Smooth muscle cell (in vitro differentiated cells): ENCODE results near the gene PLEKHH3. TPM values are rescaled to one million over a fixed set of nuclear protein-coding genes. Genes with fewer than 3 reads are reported as not detected.

Source experiments
- DNase-seq: peaks from one replicate; lab custom pipeline; 2025; ENCODE audit not compliant: unreplicated experiment; lab: John Stamatoyannopoulos, UW
- H2AFZ ChIP-seq: fragments of 200-600 bp; sonication (generic); 2 replicates; pipeline ENCODE4 v1.6.0; 2016; ENCODE audit warnings: antibody characterized with exemption, low read depth, mild to moderate bottlenecking
- H3F3A ChIP-seq: fragments of 200-600 bp; sonication (generic); 2 replicates; pipeline ENCODE4 v1.6.0; 2017; ENCODE audit warnings: antibody characterized with exemption, low read depth
- H3K27ac ChIP-seq: fragments of 200-600 bp; sonication (generic); 2 replicates; pipeline ENCODE4 v1.5.1; 2016; ENCODE audit warnings: low read depth, mild to moderate bottlenecking
- H3K27me3 ChIP-seq: fragments of 200-600 bp; sonication (generic); 2 replicates; pipeline ENCODE4 v1.6.1; 2016; ENCODE audit warnings: low read depth, mild to moderate bottlenecking
- H3K36me3 ChIP-seq: fragments of 200-600 bp; sonication (generic); 2 replicates; pipeline ENCODE4 v1.5.1; 2016; ENCODE audit warnings: low read depth
- H3K4me1 ChIP-seq: fragments of 200-600 bp; sonication (generic); 2 replicates; pipeline ENCODE4 v1.5.1; 2016; ENCODE audit warnings: low read depth
- H3K4me2 ChIP-seq: fragments of 200-600 bp; sonication (generic); 2 replicates; pipeline ENCODE4 v1.6.0; 2016; ENCODE audit warnings: mild to moderate bottlenecking
- H3K4me3 ChIP-seq: fragments of 200-600 bp; sonication (generic); 2 replicates; pipeline ENCODE4 v1.5.1; 2016; ENCODE audit warnings: mild to moderate bottlenecking
- H3K79me2 ChIP-seq: fragments of 200-600 bp; sonication (generic); 2 replicates; pipeline ENCODE4 v1.6.0; 2016; ENCODE audit warnings: low read depth, mild to moderate bottlenecking
- H3K9ac ChIP-seq: fragments of 200-600 bp; sonication (generic); 2 replicates; pipeline ENCODE4 v1.6.0; 2016; ENCODE audit warnings: low read depth
- H3K9me3 ChIP-seq: fragments of 200-600 bp; sonication (generic); replicated peaks from 2 replicates; pipeline ENCODE4 v1.5.1; 2016; ENCODE audit warnings: low read depth
- H4K20me1 ChIP-seq: fragments of 200-600 bp; sonication (generic); 2 replicates; pipeline ENCODE4 v1.6.0; 2016; ENCODE audit warnings: low read depth
- CTCF ChIP-seq: fragments of 200-600 bp; sonication (generic); IDR thresholded peaks from 2 replicates; pipeline ENCODE4 v1.5.1; 2017; ENCODE audit warnings: borderline replicate concordance, mild to moderate bottlenecking, antibody characterized with exemption; ENCODE audit not compliant: insufficient read depth, poor library complexity, severe bottlenecking
- WGBS: methylation state at CpG from one replicate; pipeline ENCODE4 v1.1.7; 2016; ENCODE audit warnings: low lambda C conversion rate; 5-methylcytosine and 5-hydroxymethylcytosine counted together
- polyA plus RNA-seq: library from polyadenylated mRNA; unstranded; fragments of >200 nt; fragmentation: Nextera tagmentation; extraction: Ambion mirVana; gene quantifications from 2 replicates; pipeline ENCODE4 v1.2.1, GENCODE V29; 2016
- total RNA-seq: library from RNA; depleted of rRNA; stranded (reverse); fragments of >200 nt; gene quantifications from 2 replicates; pipeline ENCODE4 v1.2.3, GENCODE V29; 2014

Gene PLEKHH3
- total and polyA plus RNA-seq, 2 experiments from 2014 or later, result 5.0 to 23.7 TPM

GRCh38 chr17:42681976-42682721, 5.4 kb upstream of the PLEKHH3 start, which contains the start of gene CNTNAP1:
Gene CNTNAP1, plus strand, starts transcription at chr17:42682531. Its CDS starts 299 bp downstream, at chr17:42682830.
- H3K9ac ChIP-seq, result peak within 1 kb of the TSS; percentile 7
- H3K36me3 ChIP-seq, result no peaks in the 10 kb centered on the region
- peaks cover 22% of the 10 kb centered on the region for H3F3A ChIP-seq
- H4K20me1 ChIP-seq, result peaks cover 7% of the 10 kb centered on the region
- peak within 1 kb of the TSS; percentile 22 for H2AFZ ChIP-seq
- H3K4me2 ChIP-seq, result peak within 1 kb of the TSS; percentile 86
- no peaks in the 10 kb centered on the region for H3K9me3 ChIP-seq
- no peaks in the 10 kb centered on the region for H3K79me2 ChIP-seq
- H3K27ac ChIP-seq, result peak within 1 kb of the TSS; percentile 32
- peak within 1 kb of the TSS; percentile 54 for H3K4me3 ChIP-seq
- no peaks in the 10 kb centered on the region for H3K27me3 ChIP-seq
- 14% methylated on average over 19 of the region's 22 CpGs for WGBS
- peak; percentile 64 for DNase-seq
- H3K4me1 ChIP-seq, result peaks cover 34% of the 10 kb centered on the region
- no peak for TF ChIP-seq CTCF

- WGBS, result 82% methylated on average over 20 of the region's 20 CpGs
- H3K4me3 ChIP-seq, result no peak overlapping the region
- H3K27me3 ChIP-seq, result no peaks in the 10 kb centered on the region
- H4K20me1 ChIP-seq, result peaks cover 18% of the 10 kb centered on the region
- peaks cover 22% of the 10 kb centered on the region for H3F3A ChIP-seq
- H3K4me2 ChIP-seq, result peak overlapping the region; percentile 97
- no peak for TF ChIP-seq CTCF
- H3K9me3 ChIP-seq, result no peaks in the 10 kb centered on the region
- no peak overlapping the region for H3K27ac ChIP-seq
- no peak for DNase-seq
- peak overlapping the region; percentile 55 for H2AFZ ChIP-seq
- no peak overlapping the region for H3K9ac ChIP-seq
- H3K36me3 ChIP-seq, result no peaks in the 10 kb centered on the region
- H3K4me1 ChIP-seq, result peaks cover 37% of the 10 kb centered on the region
- peaks cover 6% of the 10 kb centered on the region for H3K79me2 ChIP-seq
Measured at GRCh38 chr17:42680331-42680808, 3.6 kb upstream of the PLEKHH3 start.

- Histone ChIP-seq H3K4me1 (peaks cover 42% of the 10 kb centered on the region), H3K27me3 (no peaks in the 10 kb centered on the region), H3K9ac (peak overlapping the region; percentile 70), H2AFZ (peak overlapping the region; percentile 88), H3K79me2 (peaks cover 6% of the 10 kb centered on the region), H3K27ac (peak overlapping the region; percentile 94), H4K20me1 (peaks cover 24% of the 10 kb centered on the region), H3K4me3 (peak overlapping the region; percentile 65), H3K9me3 (no peaks in the 10 kb centered on the region), H3K36me3 (no peaks in the 10 kb centered on the region), H3F3A (peaks cover 22% of the 10 kb centered on the region), H3K4me2 (peak overlapping the region; percentile 97)
- 10% methylated on average over 77 of the region's 78 CpGs for WGBS
- peak; percentile 86 for TF ChIP-seq CTCF
- DNase-seq, result peak; percentile 45
Measured at GRCh38 chr17:42679492-42680330, 2.9 kb upstream of the PLEKHH3 start.
